ENCODE data around the gene TAGLN. TPM values are rescaled to one million over a fixed set of nuclear protein-coding genes. Genes with fewer than 3 reads are reported as not detected.
A peak's percentile ranks its signal among the peaks of the same experiment; 100 is the strongest.
"Not testable (repeated sequence)": the region's sequence is repeated elsewhere in the genome, so short reads cannot be mapped to it uniquely, and the experiment has no call there.

Gene TAGLN
- total RNA-seq, 1 donor from 2014 or later, result 3.8 TPM

GRCh38 chr11:117176186-117176585, 23.0 kb upstream of the TAGLN start:
- Mint-ChIP-seq H3K27me3 (no peaks in the 10 kb centered on the region), H3K36me3 (ENCODE audit: low read depth) (peaks cover 6% of the 10 kb centered on the region), H3K9me3 (no peaks in the 10 kb centered on the region), H3K4me1 (peaks cover 32% of the 10 kb centered on the region), H3K4me3 (no peak overlapping the region), H3K27ac (no peak overlapping the region)
- intact Hi-C loops (cut with micrococcal nuclease), result no loop called here
- no peak for DNase-seq

DNA sequence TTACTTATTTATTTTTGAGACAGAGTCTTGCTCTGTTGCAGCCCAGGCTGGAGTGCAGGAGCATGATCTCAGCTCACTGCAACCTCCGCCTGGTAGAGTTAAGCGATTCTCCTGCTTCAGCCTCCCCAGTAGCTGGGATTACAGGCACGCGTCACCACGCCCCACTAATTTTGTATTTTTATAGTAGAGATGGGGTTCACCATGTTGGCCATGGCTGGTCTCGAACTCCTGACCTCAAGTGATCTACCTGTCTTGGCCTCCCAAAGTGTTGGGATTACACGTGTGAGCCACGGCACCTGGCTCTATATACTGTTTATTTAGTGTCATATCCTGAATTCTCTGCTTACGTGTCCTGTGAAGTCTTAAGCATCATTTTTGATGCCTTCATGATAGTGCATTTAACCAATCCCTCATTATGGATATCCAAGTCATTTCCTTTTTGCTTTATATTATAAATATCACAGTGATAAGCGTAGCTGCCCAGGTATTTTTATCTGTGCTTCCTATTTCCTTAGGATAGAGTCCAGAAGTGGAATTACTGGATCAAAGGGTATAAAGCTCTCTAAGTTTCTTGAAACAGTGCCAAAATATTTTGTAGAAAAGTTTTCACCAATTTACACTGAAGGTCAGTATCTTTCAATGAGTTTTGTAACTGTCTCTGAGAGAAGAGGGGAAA, 21.5 kb upstream of the TAGLN start:
- Mint-ChIP-seq H3K9me3 (no peaks in the 10 kb centered on the region), H3K27me3 (no peaks in the 10 kb centered on the region), H3K4me3 (peak overlapping the region; percentile 88), H3K4me1 (peaks cover 27% of the 10 kb centered on the region), H3K27ac (peak overlapping the region; percentile 86), H3K36me3 (ENCODE audit: low read depth) (no peaks in the 10 kb centered on the region)
- intact Hi-C loops (cut with micrococcal nuclease), result loop anchor here (1.0 to 2.0 kb wide), 3 partner anchors 33 to 149 kb away; partner anchors contain the start of genes CEP164 and PAFAH1B2
- no peak for DNase-seq

- Mint-ChIP-seq H3K4me1 (peaks cover 26% of the 10 kb centered on the region), H3K27ac (peak within 1 kb of the TSS; percentile 86), H3K9me3 (no peaks in the 10 kb centered on the region), H3K27me3 (no peaks in the 10 kb centered on the region), H3K36me3 (ENCODE audit: low read depth) (peaks cover 2% of the 10 kb centered on the region), H3K4me3 (peak within 1 kb of the TSS; percentile 88)
- intact Hi-C loops (cut with micrococcal nuclease), result loop anchor here (1.0 to 2.0 kb wide), 3 partner anchors 34 to 148 kb away; partner anchors contain the start of genes CEP164 and PAFAH1B2
- DNase-seq, result peak; percentile 97
Observed at GRCh38 chr11:117178210-117179034, 20.7 kb upstream of the TAGLN start, which contains the start of gene SIDT2. Gene SIDT2, plus strand, starts transcription at chr11:117178743. Its CDS starts 521 bp downstream, at chr11:117179264.

DNA sequence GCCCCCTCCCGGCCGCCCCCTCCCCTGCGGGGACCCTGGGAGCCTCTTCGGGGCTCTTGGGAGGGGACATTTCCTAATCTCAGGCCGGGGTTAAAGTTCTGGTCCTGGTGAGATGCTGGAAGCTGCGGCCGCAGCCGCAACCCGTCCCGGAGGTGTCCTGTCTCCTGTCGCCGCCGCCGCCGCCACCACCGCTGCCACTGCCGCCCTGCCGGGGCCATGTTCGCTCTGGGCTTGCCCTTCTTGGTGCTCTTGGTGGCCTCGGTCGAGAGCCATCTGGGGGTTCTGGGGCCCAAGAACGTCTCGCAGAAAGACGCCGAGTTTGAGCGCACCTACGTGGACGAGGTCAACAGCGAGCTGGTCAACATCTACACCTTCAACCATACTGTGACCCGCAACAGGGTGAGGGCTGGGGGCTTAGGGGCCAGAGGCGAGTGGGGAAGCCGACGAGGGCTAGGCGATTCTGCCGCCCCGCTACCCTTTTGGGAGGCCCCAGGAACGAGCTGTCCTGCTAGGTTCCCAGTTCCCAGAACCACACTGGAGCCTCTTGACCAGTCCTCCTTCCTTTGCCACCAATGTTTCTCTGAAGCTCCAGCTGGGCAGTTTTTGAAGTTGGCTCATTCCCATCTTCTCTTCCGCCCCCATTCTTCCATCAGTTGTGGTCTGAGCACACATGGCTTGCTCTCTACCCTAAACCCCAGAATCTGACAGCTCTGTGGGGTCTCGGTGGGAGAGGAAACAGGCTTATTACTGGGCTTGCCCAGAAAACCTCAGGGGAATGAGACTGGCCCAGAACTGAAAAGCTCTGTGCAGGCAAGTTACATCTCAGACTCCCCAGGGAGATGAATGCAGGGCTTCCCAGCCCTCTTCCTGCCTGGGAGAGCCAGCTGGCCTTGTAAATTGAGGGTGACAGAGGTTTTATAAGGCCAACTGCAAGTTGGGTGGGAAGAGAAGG, 19.8 kb upstream of the TAGLN start:
- intact Hi-C loops (cut with micrococcal nuclease), result loop anchor here (2.0 kb wide), 1 partner anchor 147 kb away; the partner anchor contains the start of gene CEP164
- H3K9me3 Mint-ChIP-seq, result no peaks in the 10 kb centered on the region
- peak overlapping the region; percentile 88 for H3K4me3 Mint-ChIP-seq
- H3K36me3 Mint-ChIP-seq (ENCODE audit: low read depth), result peaks cover 6% of the 10 kb centered on the region
- peak; percentile 87 for DNase-seq
- H3K4me1 Mint-ChIP-seq, result peaks cover 23% of the 10 kb centered on the region
- H3K27ac Mint-ChIP-seq, result peak overlapping the region; percentile 85
- no peaks in the 10 kb centered on the region for H3K27me3 Mint-ChIP-seq

- H3K27me3 Mint-ChIP-seq, result no peaks in the 10 kb centered on the region
- H3K4me1 Mint-ChIP-seq, result peaks cover 23% of the 10 kb centered on the region
- no peaks in the 10 kb centered on the region for H3K9me3 Mint-ChIP-seq
- intact Hi-C loops (cut with micrococcal nuclease), result no loop called here
- peaks cover 7% of the 10 kb centered on the region for H3K36me3 Mint-ChIP-seq (ENCODE audit: low read depth)
- H3K4me3 Mint-ChIP-seq, result peak overlapping the region; percentile 88
- no peak for DNase-seq
- H3K27ac Mint-ChIP-seq, result peak overlapping the region; percentile 85
Observed at GRCh38 chr11:117180020-117180419, 19.1 kb upstream of the TAGLN start.

- H3K27ac Mint-ChIP-seq, result peak overlapping the region; percentile 85
- no peaks in the 10 kb centered on the region for H3K9me3 Mint-ChIP-seq
- peak; percentile 88 for DNase-seq
- intact Hi-C loops (cut with micrococcal nuclease), result no loop called here
- peaks cover 23% of the 10 kb centered on the region for H3K4me1 Mint-ChIP-seq
- H3K4me3 Mint-ChIP-seq, result peak overlapping the region; percentile 88
- no peaks in the 10 kb centered on the region for H3K27me3 Mint-ChIP-seq
- peaks cover 9% of the 10 kb centered on the region for H3K36me3 Mint-ChIP-seq (ENCODE audit: low read depth)
Observed at GRCh38 chr11:117180661-117181585, 18.2 kb upstream of the TAGLN start.

- Mint-ChIP-seq H3K4me1 (peaks cover 23% of the 10 kb centered on the region), H3K9me3 (no peaks in the 10 kb centered on the region), H3K4me3 (no peak overlapping the region), H3K27me3 (no peaks in the 10 kb centered on the region), H3K27ac (no peak overlapping the region), H3K36me3 (ENCODE audit: low read depth) (peaks cover 9% of the 10 kb centered on the region)
- intact Hi-C loops (cut with micrococcal nuclease), result no loop called here
- DNase-seq, result no peak
Observed at GRCh38 chr11:117181586-117182550, 17.3 kb upstream of the TAGLN start.

- no peaks in the 10 kb centered on the region for H3K9me3 Mint-ChIP-seq
- no peak overlapping the region for H3K27ac Mint-ChIP-seq
- intact Hi-C loops (cut with micrococcal nuclease), result no loop called here
- H3K4me3 Mint-ChIP-seq, result no peak overlapping the region
- no peak for DNase-seq
- peaks cover 23% of the 10 kb centered on the region for H3K4me1 Mint-ChIP-seq
- no peaks in the 10 kb centered on the region for H3K27me3 Mint-ChIP-seq
- H3K36me3 Mint-ChIP-seq (ENCODE audit: low read depth), result peaks cover 9% of the 10 kb centered on the region
Observed at GRCh38 chr11:117182551-117182935, 16.6 kb upstream of the TAGLN start.

GRCh38 chr11:117183178-117183577, 16.0 kb upstream of the TAGLN start:
- H3K36me3 Mint-ChIP-seq (ENCODE audit: low read depth); H3K4me3 Mint-ChIP-seq; DNase-seq; intact Hi-C loops (cut with micrococcal nuclease); H3K27ac Mint-ChIP-seq; H3K27me3 Mint-ChIP-seq; H3K9me3 Mint-ChIP-seq: not testable (repeated sequence)
- H3K4me1 Mint-ChIP-seq, result peaks cover 17% of the 10 kb centered on the region

DNA sequence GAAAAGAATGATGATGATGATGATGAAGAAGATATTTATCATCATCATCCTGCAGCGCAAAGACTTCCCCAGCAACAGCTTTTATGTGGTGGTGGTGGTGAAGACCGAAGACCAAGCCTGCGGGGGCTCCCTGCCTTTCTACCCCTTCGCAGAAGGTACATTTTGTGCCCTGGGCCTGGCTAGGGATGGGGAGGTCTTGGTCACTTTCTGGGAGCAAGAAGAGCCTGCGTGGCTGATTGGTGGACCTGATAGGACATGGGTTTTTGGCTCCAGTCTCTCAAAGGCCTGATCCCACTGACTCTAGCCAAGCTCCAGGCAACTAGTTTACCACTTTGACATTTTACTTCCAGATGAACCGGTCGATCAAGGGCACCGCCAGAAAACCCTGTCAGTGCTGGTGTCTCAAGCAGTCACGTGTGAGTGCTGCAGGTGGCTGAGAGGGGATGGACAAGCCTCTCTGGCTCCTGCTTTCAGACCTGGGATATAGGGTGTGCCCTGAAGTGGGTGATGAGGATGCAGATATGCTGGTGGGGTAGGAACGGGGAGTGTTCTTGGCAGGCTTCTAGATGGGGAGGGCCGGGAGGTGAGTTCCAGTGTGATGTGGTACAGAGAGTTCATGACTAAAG, 15.3 kb upstream of the TAGLN start:
- Mint-ChIP-seq H3K36me3 (ENCODE audit: low read depth) (peaks cover 11% of the 10 kb centered on the region), H3K4me1 (peaks cover 17% of the 10 kb centered on the region), H3K9me3 (no peaks in the 10 kb centered on the region), H3K4me3 (no peak overlapping the region), H3K27me3 (no peaks in the 10 kb centered on the region), H3K27ac (no peak overlapping the region)
- intact Hi-C loops (cut with micrococcal nuclease), result no loop called here
- DNase-seq, result no peak

DNA sequence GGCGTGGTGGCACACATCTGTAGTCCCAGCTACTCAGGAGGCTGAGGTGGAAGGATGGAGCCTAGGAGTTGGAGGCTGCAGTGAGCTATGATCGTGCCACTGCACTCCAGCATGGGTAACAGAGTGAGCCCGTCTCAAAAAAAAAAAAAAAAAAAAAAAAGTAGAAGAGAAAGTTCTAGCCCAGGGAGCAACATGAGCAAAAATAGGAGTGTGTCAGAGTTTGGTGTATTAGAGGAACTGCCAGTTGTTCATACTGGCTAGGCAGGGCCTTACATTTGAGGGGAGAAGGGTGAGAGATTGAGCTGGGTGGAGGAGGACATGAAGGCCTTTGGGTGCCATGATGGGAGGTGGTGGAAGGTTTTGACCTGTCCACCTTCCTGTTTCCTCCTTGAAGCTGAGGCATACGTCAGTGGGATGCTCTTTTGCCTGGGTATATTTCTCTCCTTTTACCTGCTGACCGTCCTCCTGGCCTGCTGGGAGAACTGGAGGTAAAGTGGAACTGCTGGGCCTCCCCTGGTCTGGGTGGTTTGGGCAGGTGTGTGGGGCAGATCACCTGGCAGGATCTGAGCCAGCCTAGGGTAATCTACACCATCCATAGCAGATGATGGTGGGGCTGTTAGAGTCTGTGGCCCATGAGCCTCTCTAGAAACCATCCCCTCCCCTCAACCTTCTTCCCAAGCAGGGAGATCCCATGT, 13.3 kb upstream of the TAGLN start:
- H3K9me3 Mint-ChIP-seq, result no peaks in the 10 kb centered on the region
- intact Hi-C loops (cut with micrococcal nuclease), result no loop called here
- no peak for DNase-seq
- H3K27ac Mint-ChIP-seq, result no peak overlapping the region
- peaks cover 3% of the 10 kb centered on the region for H3K4me1 Mint-ChIP-seq
- H3K4me3 Mint-ChIP-seq, result no peak overlapping the region
- peaks cover 14% of the 10 kb centered on the region for H3K36me3 Mint-ChIP-seq (ENCODE audit: low read depth)
- H3K27me3 Mint-ChIP-seq, result no peaks in the 10 kb centered on the region
